PC-3 (cell line): ENCODE results near the gene NOL11. TPM values are rescaled to one million over a fixed set of nuclear protein-coding genes. Genes with fewer than 3 reads are reported as not detected.

Experiments used
- ATAC-seq: fragments of 200-7000 bp; cut with Tn5 transposase; 2 replicates; pipeline ENCODE4 v1.9.1; 2020; ENCODE audit warnings: mild to moderate bottlenecking, moderate library complexity
- BruUV-seq: library from RNA; stranded (reverse); fragments of 400-500 nt; replicated peaks from 2 replicates; lab custom pipeline; 2021; lab: Mats Ljungman, UMichigan
- CTCF ChIA-PET: fragments of 300-600 bp; sonication (Branson Sonifier 250); formaldehyde crosslinking; loops from one replicate; lab custom pipeline; 2022; ENCODE audit warnings: antibody characterized with exemption; lab: Charles Lee
- POLR2A ChIA-PET: fragments of 300-600 bp; sonication (Branson Sonifier 250); formaldehyde crosslinking; loops from one replicate; lab custom pipeline; 2022; ENCODE audit warnings: antibody characterized with exemption; ENCODE audit not compliant: unreplicated experiment; lab: Charles Lee
- DNase-seq: peaks from one replicate; pipeline ENCODE4 v3.0.0-alpha.2; 2015
- H2AFZ ChIP-seq: fragments of 300-600 bp; sonication (generic); 2 replicates; pipeline ENCODE4 v1.6.0; 2016; ENCODE audit warnings: antibody characterized with exemption, low read length
- H3F3A ChIP-seq: fragments of 300-600 bp; sonication (generic); one replicate; pipeline ENCODE4 v1.6.0; 2017; ENCODE audit warnings: antibody characterized with exemption, low read length, control low read depth, mild to moderate bottlenecking; ENCODE audit not compliant: unreplicated experiment
- H3K27ac ChIP-seq: fragments of 300-600 bp; sonication (generic); 2 replicates; pipeline ENCODE4 v1.5.1; 2016; ENCODE audit warnings: mild to moderate bottlenecking, low read length
- H3K27me3 ChIP-seq: fragments of 300-600 bp; sonication (generic); 2 replicates; pipeline ENCODE4 v1.6.1; 2016; ENCODE audit warnings: low read length, mixed read lengths
- H3K36me3 ChIP-seq: fragments of 300-600 bp; sonication (generic); 2 replicates; pipeline ENCODE4 v1.6.1; 2016; ENCODE audit warnings: low read depth, mixed run types, low read length, mixed read lengths
- H3K4me1 ChIP-seq: fragments of 300-600 bp; sonication (generic); 2 replicates; pipeline ENCODE4 v1.5.1; 2016; ENCODE audit warnings: low read length; ENCODE audit not compliant: insufficient read depth
- H3K4me2 ChIP-seq: fragments of 300-600 bp; sonication (generic); 2 replicates; pipeline ENCODE4 v1.6.0; 2016; ENCODE audit warnings: low read length
- H3K4me3 ChIP-seq: fragments of 300-600 bp; sonication (generic); 2 replicates; pipeline ENCODE4 v1.5.1; 2016; ENCODE audit warnings: mild to moderate bottlenecking, low read length, mixed read lengths
- H3K79me2 ChIP-seq: fragments of 300-600 bp; sonication (generic); 2 replicates; pipeline ENCODE4 v1.6.1; 2017; ENCODE audit warnings: low read length, mixed read lengths
- H3K9ac ChIP-seq: fragments of 300-600 bp; sonication (generic); 2 replicates; pipeline ENCODE4 v1.6.0; 2016; ENCODE audit warnings: mild to moderate bottlenecking, low read length
- H3K9me2 ChIP-seq: fragments of 300-600 bp; sonication (generic); replicated peaks from 2 replicates; pipeline ENCODE4 v1.6.1; 2016; ENCODE audit warnings: mixed run types, low read length, mixed read lengths
- H3K9me3 ChIP-seq: fragments of 300-600 bp; sonication (generic); 2 replicates; pipeline ENCODE4 v1.6.1; 2016; ENCODE audit warnings: low read length, mixed read lengths
- H4K20me1 ChIP-seq: fragments of 300-600 bp; sonication (generic); 2 replicates; pipeline ENCODE4 v1.6.1; 2016; ENCODE audit warnings: low read length, mixed read lengths
- CTCF ChIP-seq: fragments of 300-600 bp; sonication (generic); conservative IDR thresholded peaks from 2 replicates; pipeline ENCODE4 v1.5.1; 2017; ENCODE audit warnings: antibody characterized with exemption, low read depth, mild to moderate bottlenecking, low read length
- EZH2 ChIP-seq: fragments of 300-600 bp; sonication (generic); IDR thresholded peaks from one replicate; pipeline ENCODE4 v1.6.1; 2017; ENCODE audit warnings: antibody characterized with exemption, mild to moderate bottlenecking, low read length; ENCODE audit not compliant: unreplicated experiment
- EZH2phosphoT487 ChIP-seq: fragments of 300-600 bp; sonication (generic); IDR thresholded peaks from 2 replicates; pipeline ENCODE4 v1.6.1; 2018; ENCODE audit warnings: mild to moderate bottlenecking, antibody characterized with exemption, low read length, borderline replicate concordance
- intact Hi-C: fragments of 100-400 bp; cut with micrococcal nuclease; formaldehyde crosslinking; loops from 2 replicates; pipeline ENCODE4 v1.9.0; 2023
- total RNA-seq: library from RNA; depleted of rRNA; stranded (reverse); fragments of >200 nt; gene quantifications from 2 replicates; pipeline ENCODE4 v1.2.3, GENCODE V29; 2014

Gene NOL11
- total RNA-seq, 1 experiment from 2014 or later, result 80.5 TPM

GRCh38 chr17:67770539-67770938, 52.8 kb downstream of the NOL11 start:
- POLR2A ChIA-PET, result no interaction called here
- Histone ChIP-seq H3K9me3 (no peaks in the 10 kb centered on the region), H2AFZ (no peak overlapping the region), H3K79me2 (no peaks in the 10 kb centered on the region), H3K4me3 (no peak overlapping the region), H3K9ac (no peak overlapping the region), H3K27me3 (no peaks in the 10 kb centered on the region), H4K20me1 (no peaks in the 10 kb centered on the region), H3K36me3 (no peaks in the 10 kb centered on the region), H3K4me2 (no peak overlapping the region), H3K9me2 (no peaks in the 10 kb centered on the region), H3K27ac (no peak overlapping the region), H3F3A (no peaks in the 10 kb centered on the region), H3K4me1 (no peaks in the 10 kb centered on the region)
- no peak for ATAC-seq
- DNase-seq, result no peak
- intact Hi-C loops, result no loop called here
- CTCF ChIA-PET, result interaction anchor here (0.5 kb wide), 1 partner anchor 152 kb away, joined by 5 read pairs; no protein-coding TSS in a partner anchor
- TF ChIP-seq CTCF (no peak), EZH2 (no peak), EZH2phosphoT487 (no peak)
- BruUV-seq, result no TSS peak

GRCh38 chr17:67772679-67773078, 54.9 kb downstream of the NOL11 start:
- TF ChIP-seq EZH2phosphoT487 (no peak), EZH2 (no peak), CTCF (no peak)
- ChIA-PET POLR2A (no interaction called here), CTCF (no interaction called here)
- H3K27ac ChIP-seq, result no peak overlapping the region
- H3K79me2 ChIP-seq, result no peaks in the 10 kb centered on the region
- no peak overlapping the region for H2AFZ ChIP-seq
- DNase-seq (no peak), ATAC-seq (no peak)
- H3K36me3 ChIP-seq, result no peaks in the 10 kb centered on the region
- no peak overlapping the region for H3K4me2 ChIP-seq
- intact Hi-C loops, result no loop called here
- no peaks in the 10 kb centered on the region for H3K9me3 ChIP-seq
- BruUV-seq, result no TSS peak
- no peaks in the 10 kb centered on the region for H3K4me1 ChIP-seq
- H3F3A ChIP-seq, result no peaks in the 10 kb centered on the region
- no peaks in the 10 kb centered on the region for H3K27me3 ChIP-seq
- no peak overlapping the region for H3K4me3 ChIP-seq
- H4K20me1 ChIP-seq, result no peaks in the 10 kb centered on the region
- no peaks in the 10 kb centered on the region for H3K9me2 ChIP-seq
- H3K9ac ChIP-seq, result no peak overlapping the region

- Histone ChIP-seq H3K9me2 (no peaks in the 10 kb centered on the region), H3K27ac (no peak overlapping the region), H3K4me1 (no peaks in the 10 kb centered on the region), H4K20me1 (no peaks in the 10 kb centered on the region), H2AFZ (no peak overlapping the region), H3F3A (no peaks in the 10 kb centered on the region), H3K79me2 (no peaks in the 10 kb centered on the region), H3K9me3 (no peaks in the 10 kb centered on the region), H3K27me3 (no peaks in the 10 kb centered on the region), H3K9ac (no peak overlapping the region), H3K4me3 (no peak overlapping the region), H3K36me3 (no peaks in the 10 kb centered on the region), H3K4me2 (no peak overlapping the region)
- TF ChIP-seq EZH2phosphoT487 (no peak), EZH2 (no peak), CTCF (no peak)
- intact Hi-C loops, result no loop called here
- ATAC-seq (no peak), DNase-seq (no peak)
- no TSS peak for BruUV-seq
- POLR2A ChIA-PET, result no interaction called here
- CTCF ChIA-PET, result no interaction called here
These were observed 55.5 kb downstream of the NOL11 start for GRCh38 chr17:67773246-67773645.
